ENCODE measurements around the gene MYCBP2. TPM values are rescaled to one million over a fixed set of nuclear protein-coding genes. Genes with fewer than 3 reads are reported as not detected.

MYCBP2 gene
- total and polyA plus RNA-seq, 4 donors = 12.1 to 86.4 (median 30.0) TPM

- Histone ChIP-seq H3K9me3 (ENCODE audit: control insufficient read depth in 4 of 4, low read length in 3 of 4) (no peaks in the 10 kb centered on the region), H3K36me3 (ENCODE audit: control insufficient read depth in 4 of 4, insufficient read depth in 3 of 4, low read depth in 1 of 4, low read length in 3 of 4) (peaks cover 0 to 37% (median 21%) of the 10 kb centered on the region in 4 donors), H3K4me1 (ENCODE audit: control insufficient read depth in 4 of 4, insufficient read depth in 4 of 4, low read length in 3 of 4) (no peaks in the 10 kb centered on the region), H3K9ac (ENCODE audit: low read depth in 1 of 2, low read length in 2 of 2) (no peak overlapping the region), H3K27me3 (ENCODE audit: control insufficient read depth in 4 of 4, insufficient read depth in 4 of 4, low read length in 3 of 4) (no peaks in the 10 kb centered on the region), H3K4me3 (ENCODE audit: low read depth in 1 of 3, low read length in 3 of 3) (no peak overlapping the region), H3K27ac (ENCODE audit: low read depth in 1 of 2, low read length in 2 of 2) (no peak overlapping the region)
- no peak for DNase-seq (ENCODE audit: low spot score)
- TF ChIP-seq YY1 (IDR thresholded peaks at IDR 0.05) (no peak), ATF3 (IDR thresholded peaks at IDR 0.05) (no peak), MAX (IDR thresholded peaks at IDR 0.05) (no peak), FOXA1 (IDR thresholded peaks at IDR 0.05) (no peak), TAF1 (conservative IDR thresholded peaks at IDR 0.05) (no peak), RXRA (IDR thresholded peaks at IDR 0.05) (no peak), EGR1 (IDR thresholded peaks at IDR 0.05; ENCODE audit: low read depth in 2 of 2) (no peak), RAD21 (IDR thresholded peaks at IDR 0.05) (no peak), HNF4G (IDR thresholded peaks at IDR 0.05) (no peak), JUND (IDR thresholded peaks at IDR 0.05) (no peak), ZBTB33 (IDR thresholded peaks at IDR 0.05) (no peak), HNF4A (conservative IDR thresholded peaks at IDR 0.05) (no peak), CTCF (IDR thresholded peaks at IDR 0.05; ENCODE audit: low read depth, low read length, missing input control) (no peak), NR2F2 (IDR thresholded peaks at IDR 0.05) (no peak)
- TF ChIP-seq, protein P1, sequence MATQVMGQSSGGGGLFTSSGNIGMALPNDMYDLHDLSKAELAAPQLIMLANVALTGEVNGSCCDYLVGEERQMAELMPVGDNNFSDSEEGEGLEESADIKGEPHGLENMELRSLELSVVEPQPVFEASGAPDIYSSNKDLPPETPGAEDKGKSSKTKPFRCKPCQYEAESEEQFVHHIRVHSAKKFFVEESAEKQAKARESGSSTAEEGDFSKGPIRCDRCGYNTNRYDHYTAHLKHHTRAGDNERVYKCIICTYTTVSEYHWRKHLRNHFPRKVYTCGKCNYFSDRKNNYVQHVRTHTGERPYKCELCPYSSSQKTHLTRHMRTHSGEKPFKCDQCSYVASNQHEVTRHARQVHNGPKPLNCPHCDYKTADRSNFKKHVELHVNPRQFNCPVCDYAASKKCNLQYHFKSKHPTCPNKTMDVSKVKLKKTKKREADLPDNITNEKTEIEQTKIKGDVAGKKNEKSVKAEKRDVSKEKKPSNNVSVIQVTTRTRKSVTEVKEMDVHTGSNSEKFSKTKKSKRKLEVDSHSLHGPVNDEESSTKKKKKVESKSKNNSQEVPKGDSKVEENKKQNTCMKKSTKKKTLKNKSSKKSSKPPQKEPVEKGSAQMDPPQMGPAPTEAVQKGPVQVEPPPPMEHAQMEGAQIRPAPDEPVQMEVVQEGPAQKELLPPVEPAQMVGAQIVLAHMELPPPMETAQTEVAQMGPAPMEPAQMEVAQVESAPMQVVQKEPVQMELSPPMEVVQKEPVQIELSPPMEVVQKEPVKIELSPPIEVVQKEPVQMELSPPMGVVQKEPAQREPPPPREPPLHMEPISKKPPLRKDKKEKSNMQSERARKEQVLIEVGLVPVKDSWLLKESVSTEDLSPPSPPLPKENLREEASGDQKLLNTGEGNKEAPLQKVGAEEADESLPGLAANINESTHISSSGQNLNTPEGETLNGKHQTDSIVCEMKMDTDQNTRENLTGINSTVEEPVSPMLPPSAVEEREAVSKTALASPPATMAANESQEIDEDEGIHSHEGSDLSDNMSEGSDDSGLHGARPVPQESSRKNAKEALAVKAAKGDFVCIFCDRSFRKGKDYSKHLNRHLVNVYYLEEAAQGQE (IDR thresholded peaks at IDR 0.05) = no peak
- WGBS = 97% methylated on average over 1 of the region's 1 CpG
These were observed 57.8 kb downstream of the MYCBP2 start for GRCh38 chr13:77269141-77269540.

- no peaks in the 10 kb centered on the region for H3K9me3 ChIP-seq (ENCODE audit: control insufficient read depth in 4 of 4, low read length in 3 of 4)
- H3K27ac ChIP-seq (ENCODE audit: low read depth in 1 of 2, low read length in 2 of 2) = no peak overlapping the region
- WGBS = 86% methylated on average over 2 of the region's 2 CpGs
- peaks cover 0 to 32% (median 23%) of the 10 kb centered on the region in 4 donors for H3K36me3 ChIP-seq (ENCODE audit: control insufficient read depth in 4 of 4, insufficient read depth in 3 of 4, low read depth in 1 of 4, low read length in 3 of 4)
- no peak overlapping the region for H3K4me3 ChIP-seq (ENCODE audit: low read depth in 1 of 3, low read length in 3 of 3)
- H3K27me3 ChIP-seq (ENCODE audit: control insufficient read depth in 4 of 4, insufficient read depth in 4 of 4, low read length in 3 of 4) = no peaks in the 10 kb centered on the region
- H3K9ac ChIP-seq (ENCODE audit: low read depth in 1 of 2, low read length in 2 of 2) = no peak overlapping the region
- DNase-seq (ENCODE audit: low spot score) = no peak
- H3K4me1 ChIP-seq (ENCODE audit: control insufficient read depth in 4 of 4, insufficient read depth in 4 of 4, low read length in 3 of 4) = no peaks in the 10 kb centered on the region
- TF ChIP-seq YY1 (IDR thresholded peaks at IDR 0.05) (no peak), RXRA (IDR thresholded peaks at IDR 0.05) (no peak), HNF4G (IDR thresholded peaks at IDR 0.05) (no peak), GABPA (IDR thresholded peaks at IDR 0.05 in 1 of 2, conservative IDR thresholded peaks at IDR 0.05 in 1 of 2) (no peak), FOXA1 (IDR thresholded peaks at IDR 0.05) (no peak), JUND (IDR thresholded peaks at IDR 0.05) (no peak), ZBTB33 (IDR thresholded peaks at IDR 0.05) (no peak), NR2F2 (IDR thresholded peaks at IDR 0.05) (no peak), SP1 (IDR thresholded peaks at IDR 0.05) (no peak), FOXA2 (IDR thresholded peaks at IDR 0.05) (no peak)
- TF ChIP-seq, protein P1 (IDR thresholded peaks at IDR 0.05) = no peak
These were observed 59.5 kb downstream of the MYCBP2 start for GRCh38 chr13:77267362-77267761.

Measured in liver (tissue), 9 donors.